ENCODE measurements around the gene C1QTNF12. TPM values are rescaled to one million over a fixed set of nuclear protein-coding genes. Genes with fewer than 3 reads are reported as not detected.

Gene C1QTNF12
- total RNA-seq, 1 donor from 2014 or later = 1.2 TPM

DNA sequence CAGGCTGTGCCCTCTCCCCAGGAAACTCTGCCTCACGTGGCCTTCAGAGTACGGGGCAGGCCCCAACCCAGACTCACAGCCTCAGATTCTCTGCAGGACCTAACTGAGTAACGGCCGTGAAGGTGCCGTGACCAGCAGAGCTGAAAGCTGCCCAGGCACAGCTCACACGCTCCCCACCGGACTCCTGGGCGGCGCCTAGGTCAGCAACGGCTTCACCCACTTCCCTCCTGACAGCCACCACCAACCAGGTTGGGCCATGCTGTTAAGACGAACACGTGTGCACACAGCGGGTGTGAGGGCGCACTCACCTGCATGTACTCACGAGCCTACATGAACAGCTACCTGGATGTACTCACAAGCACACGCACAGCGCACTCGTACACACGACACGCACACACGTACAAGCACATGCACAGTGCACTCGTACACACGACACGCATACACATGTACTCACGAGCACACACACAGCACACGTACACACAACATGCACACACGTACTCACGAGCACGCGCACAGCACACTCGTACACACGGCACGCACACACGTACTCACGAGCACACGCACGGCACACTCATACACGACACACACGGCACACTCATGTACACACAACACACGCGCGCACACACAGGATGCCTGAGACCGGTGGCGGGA lies 23.8 kb downstream of the C1QTNF12 start:
- Histone ChIP-seq H3K27me3 (ENCODE audit: low read depth) (no peaks in the 10 kb centered on the region), H3K4me1 (no peaks in the 10 kb centered on the region), H3K4me3 (no peak overlapping the region), H3K9me3 (no peaks in the 10 kb centered on the region), H3K27ac (no peak overlapping the region), H3K36me3 (peaks cover 95% of the 10 kb centered on the region)
- no peak for ATAC-seq
- no peak for DNase-seq
- intact Hi-C loops (cut with DNase I) = no loop called here
- TF ChIP-seq, protein P1, sequence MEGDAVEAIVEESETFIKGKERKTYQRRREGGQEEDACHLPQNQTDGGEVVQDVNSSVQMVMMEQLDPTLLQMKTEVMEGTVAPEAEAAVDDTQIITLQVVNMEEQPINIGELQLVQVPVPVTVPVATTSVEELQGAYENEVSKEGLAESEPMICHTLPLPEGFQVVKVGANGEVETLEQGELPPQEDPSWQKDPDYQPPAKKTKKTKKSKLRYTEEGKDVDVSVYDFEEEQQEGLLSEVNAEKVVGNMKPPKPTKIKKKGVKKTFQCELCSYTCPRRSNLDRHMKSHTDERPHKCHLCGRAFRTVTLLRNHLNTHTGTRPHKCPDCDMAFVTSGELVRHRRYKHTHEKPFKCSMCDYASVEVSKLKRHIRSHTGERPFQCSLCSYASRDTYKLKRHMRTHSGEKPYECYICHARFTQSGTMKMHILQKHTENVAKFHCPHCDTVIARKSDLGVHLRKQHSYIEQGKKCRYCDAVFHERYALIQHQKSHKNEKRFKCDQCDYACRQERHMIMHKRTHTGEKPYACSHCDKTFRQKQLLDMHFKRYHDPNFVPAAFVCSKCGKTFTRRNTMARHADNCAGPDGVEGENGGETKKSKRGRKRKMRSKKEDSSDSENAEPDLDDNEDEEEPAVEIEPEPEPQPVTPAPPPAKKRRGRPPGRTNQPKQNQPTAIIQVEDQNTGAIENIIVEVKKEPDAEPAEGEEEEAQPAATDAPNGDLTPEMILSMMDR (IDR thresholded peaks at IDR 0.05) = no peak

DNA sequence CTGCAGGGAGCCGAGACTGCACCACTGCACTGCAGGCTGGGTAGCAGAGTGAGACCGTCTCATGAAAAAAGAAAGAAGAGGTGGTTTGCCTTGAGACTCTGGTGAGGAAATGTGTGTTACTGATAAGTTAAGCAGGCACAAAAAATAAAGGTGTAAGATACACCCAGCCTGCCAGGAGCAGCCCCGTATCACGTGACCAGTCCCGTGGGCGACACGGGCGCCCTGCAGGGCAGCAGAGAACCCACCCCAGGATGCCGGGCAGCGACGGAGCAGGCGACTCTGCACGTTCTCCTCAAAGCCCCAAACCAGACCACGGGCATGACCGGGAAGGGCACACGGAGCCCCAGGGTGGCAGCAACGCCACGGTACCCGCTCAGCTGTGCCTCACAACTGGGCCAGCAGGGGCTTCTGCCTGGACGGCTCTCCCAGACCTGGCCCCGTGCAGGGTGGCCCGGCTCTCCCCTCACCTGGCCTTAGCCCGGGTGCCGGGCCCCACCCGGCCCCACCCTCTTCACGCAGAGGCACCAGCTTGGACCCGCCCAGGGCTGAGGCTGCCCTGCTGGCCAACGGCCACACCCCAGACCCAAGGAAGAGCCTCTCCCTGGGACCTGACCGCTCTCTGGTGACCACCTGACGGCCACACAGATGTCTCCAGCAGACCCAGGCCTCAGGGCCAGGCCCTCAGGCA lies 24.5 kb downstream of the C1QTNF12 start:
- H3K4me1 ChIP-seq = no peaks in the 10 kb centered on the region
- intact Hi-C loops (cut with DNase I) = no loop called here
- TF ChIP-seq, protein P1 (IDR thresholded peaks at IDR 0.05) = no peak
- H3K36me3 ChIP-seq = peaks cover 95% of the 10 kb centered on the region
- H3K27me3 ChIP-seq (ENCODE audit: low read depth) = no peaks in the 10 kb centered on the region
- no peak for DNase-seq
- ATAC-seq = no peak
- no peaks in the 10 kb centered on the region for H3K9me3 ChIP-seq
- H3K27ac ChIP-seq = no peak overlapping the region
- no peak overlapping the region for H3K4me3 ChIP-seq

DNA sequence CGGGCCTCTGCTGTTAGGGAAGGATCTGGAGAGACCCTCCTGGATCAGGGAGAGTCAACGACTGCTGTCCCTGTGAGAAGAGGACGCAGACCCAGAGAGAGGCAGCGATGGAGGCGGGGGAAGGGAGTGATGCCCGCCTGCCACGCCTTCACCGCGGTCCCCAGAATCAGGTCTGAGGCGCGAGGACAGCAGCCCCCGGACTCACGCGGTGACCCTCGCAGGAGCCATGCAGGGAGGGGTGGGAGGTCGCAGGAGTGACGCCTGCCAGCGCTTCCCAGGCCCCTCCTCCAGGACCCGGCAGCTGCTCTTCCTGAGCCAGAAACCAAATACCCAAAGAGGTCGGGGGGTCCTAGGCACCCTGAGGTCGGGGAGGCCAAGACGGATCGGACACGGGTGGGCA lies 26.3 kb downstream of the C1QTNF12 start:
- H3K27ac ChIP-seq = no peak overlapping the region
- intact Hi-C loops (cut with DNase I) = no loop called here
- ATAC-seq = no peak
- H3K27me3 ChIP-seq (ENCODE audit: low read depth) = no peaks in the 10 kb centered on the region
- peaks cover 92% of the 10 kb centered on the region for H3K36me3 ChIP-seq
- no peak for DNase-seq
- H3K4me3 ChIP-seq = no peak overlapping the region
- TF ChIP-seq, protein P1 (IDR thresholded peaks at IDR 0.05) = no peak
- H3K4me1 ChIP-seq = no peaks in the 10 kb centered on the region
- H3K9me3 ChIP-seq = no peaks in the 10 kb centered on the region

DNA sequence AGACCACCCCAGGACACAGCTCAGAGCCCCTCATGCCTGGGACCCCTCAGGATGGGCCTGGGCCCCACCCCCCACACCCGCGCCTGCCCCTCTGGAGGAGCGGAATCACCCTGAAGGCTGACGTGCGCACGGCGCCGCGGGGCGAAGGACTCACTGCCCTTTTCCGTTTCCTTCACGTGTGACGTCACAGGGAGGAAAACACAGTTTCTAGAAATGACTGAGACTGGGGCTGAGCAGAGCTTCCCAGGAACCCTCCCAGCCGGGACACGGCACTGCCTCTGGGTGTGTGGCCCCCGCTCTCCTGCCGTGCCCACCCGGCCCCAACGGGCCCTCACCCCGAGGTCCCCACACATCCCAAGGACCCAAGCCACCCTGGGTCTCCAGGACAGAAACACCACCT lies 27.2 kb downstream of the C1QTNF12 start:
- intact Hi-C loops (cut with DNase I) = no loop called here
- Histone ChIP-seq H3K4me3 (no peak overlapping the region), H3K9me3 (no peaks in the 10 kb centered on the region), H3K27me3 (ENCODE audit: low read depth) (no peaks in the 10 kb centered on the region), H3K4me1 (peaks cover 8% of the 10 kb centered on the region), H3K36me3 (peaks cover 83% of the 10 kb centered on the region), H3K27ac (no peak overlapping the region)
- no peak for ATAC-seq
- TF ChIP-seq, protein P1 (IDR thresholded peaks at IDR 0.05) = no peak
- no peak for DNase-seq

DNA sequence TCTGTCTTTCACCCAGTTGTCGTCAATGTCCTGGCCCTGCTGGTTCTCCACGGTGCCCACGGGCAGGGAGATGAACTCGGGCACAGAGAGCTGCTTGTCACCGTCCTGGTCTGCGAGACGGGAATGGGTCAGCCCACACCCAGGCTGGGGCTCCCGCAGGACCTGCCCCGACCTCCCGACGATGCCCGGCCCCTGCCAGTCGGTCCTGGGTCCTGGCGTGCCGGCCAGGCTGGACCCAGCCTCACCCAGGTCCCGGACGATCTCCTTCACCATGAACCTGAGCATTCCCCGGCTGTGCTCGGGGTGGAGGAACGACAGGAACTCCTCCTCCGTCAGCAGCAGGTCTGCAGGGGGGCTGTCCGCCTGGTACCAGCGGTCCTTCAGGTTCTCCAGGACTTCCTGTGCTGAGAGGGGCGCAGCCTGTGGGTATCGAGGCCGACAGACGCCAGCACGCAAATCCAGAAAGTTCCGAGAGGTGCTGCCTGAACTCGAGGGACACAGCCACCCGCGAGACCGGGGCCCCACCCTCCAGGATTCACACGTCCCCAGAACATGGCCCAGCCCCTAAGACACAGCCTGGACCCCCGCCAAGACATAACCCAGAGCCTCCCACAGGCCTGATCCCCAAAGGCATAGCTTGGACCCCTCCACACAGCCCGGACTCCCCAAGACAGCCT lies 27.9 kb downstream of the C1QTNF12 start:
- Histone ChIP-seq H3K4me1 (peaks cover 15% of the 10 kb centered on the region), H3K27ac (no peak overlapping the region), H3K36me3 (peaks cover 76% of the 10 kb centered on the region), H3K9me3 (no peaks in the 10 kb centered on the region), H3K27me3 (ENCODE audit: low read depth) (no peaks in the 10 kb centered on the region), H3K4me3 (no peak overlapping the region)
- TF ChIP-seq, protein P1 (IDR thresholded peaks at IDR 0.05) = no peak
- DNase-seq (no peak), ATAC-seq (no peak)
- intact Hi-C loops (cut with DNase I) = no loop called here
